Measurements from ENCODE around the gene CDC25C. TPM values are rescaled to one million over a fixed set of nuclear protein-coding genes. Genes with fewer than 3 reads are reported as not detected.

The CDC25C gene
- total RNA-seq, 1 experiment from 2014 or later = 18.8 TPM

- TF ChIP-seq ZNF512 (CRISPR knock-in tag; IDR thresholded peaks at IDR 0.05; ENCODE audit: borderline replicate concordance) (no peak), ZNF138 (CRISPR knock-in tag; conservative IDR thresholded peaks at IDR 0.05) (no peak), ZNF317 (CRISPR knock-in tag; IDR thresholded peaks at IDR 0.05; ENCODE audit: borderline replicate concordance, low read depth) (no peak), AR (CRISPR knock-in tag; IDR thresholded peaks at IDR 0.05) (no peak), IRF1 (CRISPR knock-in tag; IDR thresholded peaks at IDR 0.05) (no peak)
- TF ChIP-seq, protein P1, sequence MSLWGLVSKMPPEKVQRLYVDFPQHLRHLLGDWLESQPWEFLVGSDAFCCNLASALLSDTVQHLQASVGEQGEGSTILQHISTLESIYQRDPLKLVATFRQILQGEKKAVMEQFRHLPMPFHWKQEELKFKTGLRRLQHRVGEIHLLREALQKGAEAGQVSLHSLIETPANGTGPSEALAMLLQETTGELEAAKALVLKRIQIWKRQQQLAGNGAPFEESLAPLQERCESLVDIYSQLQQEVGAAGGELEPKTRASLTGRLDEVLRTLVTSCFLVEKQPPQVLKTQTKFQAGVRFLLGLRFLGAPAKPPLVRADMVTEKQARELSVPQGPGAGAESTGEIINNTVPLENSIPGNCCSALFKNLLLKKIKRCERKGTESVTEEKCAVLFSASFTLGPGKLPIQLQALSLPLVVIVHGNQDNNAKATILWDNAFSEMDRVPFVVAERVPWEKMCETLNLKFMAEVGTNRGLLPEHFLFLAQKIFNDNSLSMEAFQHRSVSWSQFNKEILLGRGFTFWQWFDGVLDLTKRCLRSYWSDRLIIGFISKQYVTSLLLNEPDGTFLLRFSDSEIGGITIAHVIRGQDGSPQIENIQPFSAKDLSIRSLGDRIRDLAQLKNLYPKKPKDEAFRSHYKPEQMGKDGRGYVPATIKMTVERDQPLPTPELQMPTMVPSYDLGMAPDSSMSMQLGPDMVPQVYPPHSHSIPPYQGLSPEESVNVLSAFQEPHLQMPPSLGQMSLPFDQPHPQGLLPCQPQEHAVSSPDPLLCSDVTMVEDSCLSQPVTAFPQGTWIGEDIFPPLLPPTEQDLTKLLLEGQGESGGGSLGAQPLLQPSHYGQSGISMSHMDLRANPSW (CRISPR knock-in tag; conservative IDR thresholded peaks at IDR 0.05; ENCODE audit: low read depth) = no peak
Observed at GRCh38 chr5:138303372-138303771, 28.2 kb downstream of the CDC25C start (continued).

- TF ChIP-seq ZMAT4 (CRISPR knock-in tag; IDR thresholded peaks at IDR 0.05) (no peak), ESRRA (CRISPR knock-in tag; IDR thresholded peaks at IDR 0.05; ENCODE audit: borderline replicate concordance) (no peak), ZNF317 (CRISPR knock-in tag; IDR thresholded peaks at IDR 0.05; ENCODE audit: borderline replicate concordance, low read depth) (no peak), ZNF512 (CRISPR knock-in tag; IDR thresholded peaks at IDR 0.05; ENCODE audit: borderline replicate concordance) (no peak), SMAD4 (CRISPR knock-in tag; IDR thresholded peaks at IDR 0.05) (no peak)
- TF ChIP-seq, protein P2, sequence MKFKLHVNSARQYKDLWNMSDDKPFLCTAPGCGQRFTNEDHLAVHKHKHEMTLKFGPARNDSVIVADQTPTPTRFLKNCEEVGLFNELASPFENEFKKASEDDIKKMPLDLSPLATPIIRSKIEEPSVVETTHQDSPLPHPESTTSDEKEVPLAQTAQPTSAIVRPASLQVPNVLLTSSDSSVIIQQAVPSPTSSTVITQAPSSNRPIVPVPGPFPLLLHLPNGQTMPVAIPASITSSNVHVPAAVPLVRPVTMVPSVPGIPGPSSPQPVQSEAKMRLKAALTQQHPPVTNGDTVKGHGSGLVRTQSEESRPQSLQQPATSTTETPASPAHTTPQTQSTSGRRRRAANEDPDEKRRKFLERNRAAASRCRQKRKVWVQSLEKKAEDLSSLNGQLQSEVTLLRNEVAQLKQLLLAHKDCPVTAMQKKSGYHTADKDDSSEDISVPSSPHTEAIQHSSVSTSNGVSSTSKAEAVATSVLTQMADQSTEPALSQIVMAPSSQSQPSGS (CRISPR knock-in tag; IDR thresholded peaks at IDR 0.05; ENCODE audit: borderline replicate concordance, low read depth) = no peak
- Mint-ChIP-seq H3K4me3 (no peak overlapping the region), H3K27me3 (ENCODE audit: low read depth) (no peaks in the 10 kb centered on the region), H3K27ac (no peak overlapping the region), H3K4me1 (no peaks in the 10 kb centered on the region), H3K36me3 (peaks cover 4% of the 10 kb centered on the region; the same call in 1 of the 2 replicates), H3K9me3 (no peaks in the 10 kb centered on the region)
- CTCF ChIA-PET = interaction anchor here (1.5 kb wide), 1 partner anchor 63 kb away, joined by 3 read pairs; no protein-coding TSS in a partner anchor
- POLR2A ChIA-PET = no interaction called here
- no peak for DNase-seq (ENCODE audit: low spot score)
- no peak for ATAC-seq
Observed at GRCh38 chr5:138289296-138289695, 42.3 kb downstream of the CDC25C start.

All from WTC11 (cell line).